ENCODE measurements around the gene NT5E.

GRCh38 chr6:85404564-85405174 lies 45.2 kb upstream of the NT5E start:
- TF ChIP-seq ZNF441 (CRISPR knock-in tag; IDR thresholded peaks at IDR 0.05; ENCODE audit: borderline replicate concordance): no peak
- TF ChIP-seq DNMT3B (CRISPR knock-in tag; conservative IDR thresholded peaks at IDR 0.05): no peak
- TF ChIP-seq SMAD9 (CRISPR knock-in tag; IDR thresholded peaks at IDR 0.05): no peak
- TF ChIP-seq, protein P1, sequence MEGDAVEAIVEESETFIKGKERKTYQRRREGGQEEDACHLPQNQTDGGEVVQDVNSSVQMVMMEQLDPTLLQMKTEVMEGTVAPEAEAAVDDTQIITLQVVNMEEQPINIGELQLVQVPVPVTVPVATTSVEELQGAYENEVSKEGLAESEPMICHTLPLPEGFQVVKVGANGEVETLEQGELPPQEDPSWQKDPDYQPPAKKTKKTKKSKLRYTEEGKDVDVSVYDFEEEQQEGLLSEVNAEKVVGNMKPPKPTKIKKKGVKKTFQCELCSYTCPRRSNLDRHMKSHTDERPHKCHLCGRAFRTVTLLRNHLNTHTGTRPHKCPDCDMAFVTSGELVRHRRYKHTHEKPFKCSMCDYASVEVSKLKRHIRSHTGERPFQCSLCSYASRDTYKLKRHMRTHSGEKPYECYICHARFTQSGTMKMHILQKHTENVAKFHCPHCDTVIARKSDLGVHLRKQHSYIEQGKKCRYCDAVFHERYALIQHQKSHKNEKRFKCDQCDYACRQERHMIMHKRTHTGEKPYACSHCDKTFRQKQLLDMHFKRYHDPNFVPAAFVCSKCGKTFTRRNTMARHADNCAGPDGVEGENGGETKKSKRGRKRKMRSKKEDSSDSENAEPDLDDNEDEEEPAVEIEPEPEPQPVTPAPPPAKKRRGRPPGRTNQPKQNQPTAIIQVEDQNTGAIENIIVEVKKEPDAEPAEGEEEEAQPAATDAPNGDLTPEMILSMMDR (CRISPR knock-in tag; IDR thresholded peaks at IDR 0.05): no peak

Measured in HepG2 (cell line).